Mucosa of rectum (tissue), 2 donors: ENCODE measurements around the gene NAV1.
A peak's percentile ranks its signal among the peaks of the same experiment; 100 is the strongest.

Experiments
- H3K27ac ChIP-seq, 2 donors: one replicate each; pipeline ENCODE4 v1.7.0; 2013; ENCODE audit warnings: inconsistent platforms in 2 of 2, low read depth in 2 of 2, low read length in 2 of 2
- H3K27me3 ChIP-seq, 2 donors: one replicate each; pipeline ENCODE4 v1.7.0; 2013; ENCODE audit warnings: low read length in 2 of 2; ENCODE audit not compliant: control insufficient read depth in 2 of 2, insufficient read depth in 2 of 2
- H3K36me3 ChIP-seq, 2 donors: one replicate each; pipeline ENCODE4 v1.7.0; 2013; ENCODE audit warnings: low read length in 2 of 2; ENCODE audit not compliant: control insufficient read depth in 2 of 2, insufficient read depth in 2 of 2
- H3K4me1 ChIP-seq, 2 donors: one replicate each; pipeline ENCODE4 v1.7.0; 2013; ENCODE audit warnings: low read length in 2 of 2, mild to moderate bottlenecking in 1 of 2; ENCODE audit not compliant: control insufficient read depth in 2 of 2, insufficient read depth in 2 of 2
- H3K4me3 ChIP-seq, 2 donors: one replicate each; pipeline ENCODE4 v1.7.0; 2013; ENCODE audit warnings: low read length in 2 of 2
- H3K9ac ChIP-seq, 2 donors: one replicate each; pipeline ENCODE4 v1.7.0; 2013; ENCODE audit warnings: low read length in 2 of 2, low read depth in 1 of 2, mild to moderate bottlenecking in 1 of 2
- H3K9me3 ChIP-seq, 2 donors: one replicate each; pipeline ENCODE4 v1.7.0; 2013; ENCODE audit warnings: low read length in 2 of 2; ENCODE audit not compliant: control insufficient read depth in 2 of 2
- donor health status: healthy.
- donor health status: Normal muscosa, but diverticular disease.

Gene NAV1

GRCh38 chr1:201563941-201564340 is 25.0 kb downstream of the NAV1 start:
- Histone ChIP-seq H3K9ac (no peak overlapping the region), H3K4me3 (no peak overlapping the region), H3K27me3 (no peaks in the 10 kb centered on the region), H3K9me3 (no peaks in the 10 kb centered on the region), H3K27ac (no peak overlapping the region), H3K4me1 (peaks cover 0 to 10% of the 10 kb centered on the region in 2 donors), H3K36me3 (no peaks in the 10 kb centered on the region)

DNA sequence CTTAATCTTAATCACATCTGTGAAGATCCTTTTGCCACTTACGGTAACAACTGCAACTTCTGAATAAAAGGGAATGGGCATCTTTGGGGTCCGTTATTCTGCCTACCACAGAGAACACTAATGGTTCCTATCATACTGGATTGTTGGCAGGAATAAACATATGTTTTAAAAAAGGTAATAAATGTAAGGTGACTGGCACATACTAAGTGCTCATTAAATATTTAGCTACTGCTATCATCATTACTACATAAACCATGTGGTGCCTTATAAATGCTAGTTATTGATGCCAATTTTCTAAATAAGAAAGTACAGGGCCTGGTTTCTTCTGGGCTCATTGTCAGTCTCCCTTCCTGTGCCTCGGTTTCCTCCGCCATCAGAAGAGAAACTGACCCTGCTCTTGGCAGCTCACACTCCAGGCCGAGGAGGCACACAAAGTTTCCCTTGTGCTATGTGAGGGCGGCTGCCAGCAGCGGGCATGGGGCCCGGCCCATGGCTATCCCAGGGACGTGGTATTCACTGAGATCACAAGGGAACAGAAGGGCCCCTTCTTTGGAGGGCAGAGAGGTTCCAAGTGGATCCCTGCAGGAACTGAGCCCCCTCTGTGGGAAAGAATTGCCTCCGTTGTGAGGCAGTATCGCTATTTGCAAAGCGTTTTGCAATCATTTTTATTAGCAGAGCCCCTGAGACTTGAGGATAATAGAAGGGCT is 26.2 kb downstream of the NAV1 start:
- no peaks in the 10 kb centered on the region for H3K36me3 ChIP-seq
- H3K27me3 ChIP-seq, result no peaks in the 10 kb centered on the region
- H3K9me3 ChIP-seq, result no peaks in the 10 kb centered on the region
- H3K27ac ChIP-seq, result no peak overlapping the region
- no peak overlapping the region for H3K4me3 ChIP-seq
- H3K9ac ChIP-seq, result no peak overlapping the region
- H3K4me1 ChIP-seq, result peaks cover 0 to 8% of the 10 kb centered on the region in 2 donors

DNA sequence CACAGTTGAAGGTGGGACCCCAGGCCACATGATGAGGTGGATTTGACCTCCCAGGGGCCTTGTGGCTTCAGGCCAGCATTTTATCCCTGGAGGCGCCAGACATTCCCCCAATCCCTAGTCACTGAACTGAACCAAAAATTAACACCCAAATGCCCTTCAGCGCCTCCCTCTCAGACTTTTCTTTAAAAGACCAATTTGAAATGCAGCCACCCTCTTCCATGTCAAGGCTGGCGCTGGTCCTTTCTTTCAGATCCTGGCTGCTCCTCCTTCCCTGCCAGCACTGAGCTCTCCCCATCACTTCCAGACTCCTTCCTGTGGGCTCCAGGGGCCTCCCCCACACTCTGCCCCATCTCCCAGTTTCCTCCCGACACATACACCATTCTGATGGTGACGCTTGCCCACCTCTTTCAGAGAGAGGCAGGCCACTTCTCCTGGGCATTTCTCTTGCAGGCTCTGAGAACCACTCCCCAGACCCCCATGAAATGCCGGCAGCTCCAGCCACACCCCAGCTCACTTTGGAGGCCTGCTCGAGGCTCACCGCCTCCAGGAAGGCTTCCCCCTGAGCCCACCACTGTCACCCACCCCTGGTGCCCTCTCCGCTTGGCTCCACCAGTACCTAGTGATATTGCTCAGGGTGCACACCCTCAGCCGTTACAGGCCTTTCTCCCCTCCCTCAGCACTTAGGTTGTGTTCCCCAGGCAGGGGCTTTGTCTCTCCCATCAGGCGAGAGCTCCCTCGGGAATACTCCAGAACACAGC is 27.0 kb downstream of the NAV1 start:
- peaks cover 0 to 8% of the 10 kb centered on the region in 2 donors for H3K4me1 ChIP-seq
- no peaks in the 10 kb centered on the region for H3K27me3 ChIP-seq
- H3K27ac ChIP-seq, result no peak overlapping the region
- no peak overlapping the region for H3K9ac ChIP-seq
- no peak overlapping the region for H3K4me3 ChIP-seq
- no peaks in the 10 kb centered on the region for H3K9me3 ChIP-seq
- no peaks in the 10 kb centered on the region for H3K36me3 ChIP-seq

DNA sequence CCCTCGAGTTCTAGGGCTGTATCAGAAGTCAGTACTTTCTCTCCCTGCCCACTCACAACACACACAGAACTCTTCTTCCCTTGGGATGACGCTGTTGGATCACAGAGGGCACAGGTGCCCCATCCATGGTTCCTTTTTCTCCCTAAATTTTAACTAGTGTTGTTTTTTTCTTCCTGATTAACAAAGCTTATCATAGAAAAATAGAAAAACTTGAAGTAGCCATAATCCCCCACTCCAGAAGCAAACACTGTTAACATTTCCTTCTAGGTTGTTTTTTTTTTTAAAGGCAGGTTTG is 27.5 kb downstream of the NAV1 start:
- Histone ChIP-seq H3K4me3 (no peak overlapping the region), H3K9ac (no peak overlapping the region), H3K27ac (no peak overlapping the region), H3K9me3 (no peaks in the 10 kb centered on the region), H3K27me3 (no peaks in the 10 kb centered on the region), H3K36me3 (no peaks in the 10 kb centered on the region), H3K4me1 (peaks cover 0 to 8% of the 10 kb centered on the region in 2 donors)

- Histone ChIP-seq H3K4me3 (no peak overlapping the region), H3K27me3 (no peaks in the 10 kb centered on the region), H3K4me1 (peaks cover 0 to 5% of the 10 kb centered on the region in 2 donors), H3K27ac (no peak overlapping the region), H3K9ac (no peak overlapping the region), H3K9me3 (no peaks in the 10 kb centered on the region), H3K36me3 (no peaks in the 10 kb centered on the region)
Measured at GRCh38 chr1:201566933-201567801, 28.2 kb downstream of the NAV1 start.

- H3K9me3 ChIP-seq, result no peaks in the 10 kb centered on the region
- H3K36me3 ChIP-seq, result no peaks in the 10 kb centered on the region
- no peaks in the 10 kb centered on the region for H3K27me3 ChIP-seq
- no peak overlapping the region for H3K9ac ChIP-seq
- no peaks in the 10 kb centered on the region for H3K4me1 ChIP-seq
- H3K27ac ChIP-seq, result no peak overlapping the region
- no peak overlapping the region for H3K4me3 ChIP-seq
Measured at GRCh38 chr1:201568265-201568664, 29.3 kb downstream of the NAV1 start.

DNA sequence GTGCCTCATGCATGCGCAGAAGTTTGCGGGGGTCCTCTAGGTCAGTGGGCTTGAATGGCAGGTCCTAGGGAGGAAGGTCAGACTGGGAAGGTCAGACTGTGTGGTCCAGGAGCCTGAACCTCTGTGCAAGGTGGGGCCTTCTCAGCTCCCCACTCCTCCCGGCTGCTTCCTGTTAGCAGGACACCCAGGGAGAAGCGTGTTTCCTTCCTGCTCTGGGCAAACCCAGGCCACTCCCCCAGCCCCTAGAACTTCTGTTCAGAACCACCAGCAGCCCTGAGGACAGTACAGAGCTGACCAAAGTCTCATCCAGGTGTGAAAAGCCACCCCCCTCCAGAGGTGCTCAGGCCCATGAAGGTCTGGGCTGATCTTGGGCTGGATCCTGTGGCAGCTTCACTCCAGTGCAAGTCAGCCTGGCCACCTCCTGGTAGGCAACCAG is 29.9 kb downstream of the NAV1 start:
- H3K4me1 ChIP-seq, result no peaks in the 10 kb centered on the region
- no peak overlapping the region for H3K4me3 ChIP-seq
- no peaks in the 10 kb centered on the region for H3K9me3 ChIP-seq
- H3K27ac ChIP-seq, result no peak overlapping the region
- no peaks in the 10 kb centered on the region for H3K36me3 ChIP-seq
- no peak overlapping the region for H3K9ac ChIP-seq
- H3K27me3 ChIP-seq, result no peaks in the 10 kb centered on the region

GRCh38 chr1:201570181-201570885 is 31.4 kb downstream of the NAV1 start:
- Histone ChIP-seq H3K9me3 (no peaks in the 10 kb centered on the region), H3K36me3 (no peaks in the 10 kb centered on the region), H3K4me1 (no peaks in the 10 kb centered on the region), H3K4me3 (no peak overlapping the region), H3K27me3 (no peaks in the 10 kb centered on the region), H3K27ac (peak overlapping the region; percentile 23 to 33), H3K9ac (no peak overlapping the region)

- H3K9me3 ChIP-seq, result no peaks in the 10 kb centered on the region
- no peak overlapping the region for H3K4me3 ChIP-seq
- H3K4me1 ChIP-seq, result no peaks in the 10 kb centered on the region
- no peaks in the 10 kb centered on the region for H3K36me3 ChIP-seq
- peak overlapping the region; percentile 23 to 33 for H3K27ac ChIP-seq
- H3K9ac ChIP-seq, result no peak overlapping the region
- no peaks in the 10 kb centered on the region for H3K27me3 ChIP-seq
Measured at GRCh38 chr1:201570886-201571624, 32.1 kb downstream of the NAV1 start.
